IMR-90 (cell line): ENCODE results near the gene RRN3.
"Not testable (repeated sequence)": the region's sequence is repeated elsewhere in the genome, so short reads cannot be mapped to it uniquely, and the experiment has no call there.

Source experiments
- BHLHE40 ChIP-seq: fragments of 150-350 bp; IDR thresholded peaks from 2 replicates; pipeline ENCODE4 v1.6.1; 2016; ENCODE audit warnings: mild to moderate bottlenecking, low read depth, low read length
- CTCF ChIP-seq: conservative IDR thresholded peaks from 2 replicates; pipeline ENCODE4 v1.5.1; 2012; ENCODE audit warnings: mild to moderate bottlenecking, low read depth, low read length, improper control_type of control experiment
- MAZ ChIP-seq: IDR thresholded peaks from 2 replicates; pipeline ENCODE4 v1.6.1; 2012; ENCODE audit warnings: low read depth, mild to moderate bottlenecking, low read length, improper control_type of control experiment, moderate library complexity, borderline replicate concordance
- POLR2A ChIP-seq: IDR thresholded peaks from 2 replicates; pipeline ENCODE4 v1.6.1; 2012; ENCODE audit warnings: mild to moderate bottlenecking, low read depth, low read length
- RAD21 ChIP-seq: IDR thresholded peaks from 2 replicates; pipeline ENCODE4 v1.6.1; 2012; ENCODE audit warnings: low read length, improper control_type of control experiment
- RCOR1 ChIP-seq: IDR thresholded peaks from 2 replicates; pipeline ENCODE4 v1.6.1; 2012; ENCODE audit warnings: mild to moderate bottlenecking, low read length, improper control_type of control experiment; ENCODE audit not compliant: insufficient replicate concordance

GRCh38 chr16:15027503-15028344 is 66.3 kb downstream of the RRN3 start:
- not testable (repeated sequence) for TF ChIP-seq BHLHE40, POLR2A, RCOR1, CTCF, RAD21, MAZ
